ENCODE data around the gene DPH2.

GRCh38 chr1:43960798-43961197 lies 9.0 kb upstream of the DPH2 start:
- TF ChIP-seq CTCF (IDR thresholded peaks at IDR 0.05; ENCODE audit: borderline replicate concordance, extremely low read depth, low read length, poor library complexity, severe bottlenecking) = no peak
- no peak for TF ChIP-seq EZH2 (IDR thresholded peaks at IDR 0.05; ENCODE audit: borderline replicate concordance, low read depth, low read length, severe bottlenecking)

All from DND-41 (cell line).